HT1080 (cell line): ENCODE data around the gene TNFRSF18. TPM values are rescaled to one million over a fixed set of nuclear protein-coding genes. Genes with fewer than 3 reads are reported as not detected.
"Not testable (repeated sequence)": the region's sequence is repeated elsewhere in the genome, so short reads cannot be mapped to it uniquely, and the experiment has no call there.

ENCODE experiments used
- DNase-seq: peaks from one replicate; pipeline ENCODE4 v3.0.0-alpha.2; 2015; ENCODE audit warnings: low read depth
- total RNA-seq: library from RNA; depleted of rRNA; stranded (reverse); fragments of >200 nt; shearing (Covaris generic); gene quantifications from 2 replicates; pipeline ENCODE4 v1.2.3, GENCODE V29; 2014

TNFRSF18 gene
- total RNA-seq, 1 experiment from 2014 or later, result not detected

GRCh38 chr1:1199141-1199960, 7.0 kb downstream of the TNFRSF18 start:
- DNase-seq, result no peak

GRCh38 chr1:1198423-1199140, 7.8 kb downstream of the TNFRSF18 start:
- no peak for DNase-seq

- no peak for DNase-seq
Measured at GRCh38 chr1:1197551-1198422, 8.6 kb downstream of the TNFRSF18 start.

- no peak for DNase-seq
Measured at GRCh38 chr1:1197188-1197500, 9.2 kb downstream of the TNFRSF18 start.

- no peak for DNase-seq
Measured at GRCh38 chr1:1196431-1197187, 9.8 kb downstream of the TNFRSF18 start.

- not testable (repeated sequence) for DNase-seq
Measured at GRCh38 chr1:1195726-1196125, 10.7 kb downstream of the TNFRSF18 start.

GRCh38 chr1:1194723-1195122, 11.7 kb downstream of the TNFRSF18 start:
- DNase-seq, result no peak

GRCh38 chr1:1191734-1192133, 14.7 kb downstream of the TNFRSF18 start:
- no peak for DNase-seq

GRCh38 chr1:1189111-1189510, 17.3 kb downstream of the TNFRSF18 start:
- DNase-seq, result no peak

GRCh38 chr1:1187938-1188337, 18.5 kb downstream of the TNFRSF18 start:
- no peak for DNase-seq

GRCh38 chr1:1185101-1185765, 21.2 kb downstream of the TNFRSF18 start:
- DNase-seq, result no peak

GRCh38 chr1:1183833-1184775, 22.3 kb downstream of the TNFRSF18 start:
- no peak for DNase-seq

- no peak for DNase-seq
Measured at GRCh38 chr1:1183221-1183747, 23.1 kb downstream of the TNFRSF18 start.

GRCh38 chr1:1182491-1183220, 23.7 kb downstream of the TNFRSF18 start:
- DNase-seq, result no peak

GRCh38 chr1:1181938-1182410, 24.4 kb downstream of the TNFRSF18 start:
- no peak for DNase-seq

- no peak for DNase-seq
Measured at GRCh38 chr1:1181129-1181937, 25.1 kb downstream of the TNFRSF18 start.
